OCI-LY3 (cell line): ENCODE measurements around the gene GPR150.

ENCODE experiments used
- EZH2phosphoT487 ChIP-seq: fragments of 200-600 bp; shearing (Covaris generic); IDR thresholded peaks from 2 replicates; pipeline ENCODE4 v1.6.1; 2018; ENCODE audit warnings: antibody characterized with exemption, mixed run types, low read depth
- TF ChIP-seq, protein P1 (sequence below): fragments of 200-600, 300-600 bp; sonication (generic); IDR thresholded peaks from 2 replicates; pipeline ENCODE4 v1.5.1; 2014; ENCODE audit warnings: antibody characterized with exemption, low read length, low read depth

DNA sequence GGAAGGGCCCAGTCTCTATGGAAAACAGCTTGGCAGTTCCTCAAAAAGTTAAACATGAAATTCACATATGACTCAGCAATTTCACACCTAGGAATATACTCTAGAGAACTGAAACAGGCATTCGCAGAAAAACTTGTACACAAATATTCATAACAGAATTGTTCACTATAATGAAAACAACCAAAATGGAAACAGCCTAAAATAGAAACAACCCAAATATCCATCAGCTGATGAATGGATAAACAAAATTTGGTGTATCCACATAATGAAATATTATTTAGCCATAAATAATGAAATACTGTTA, 4.8 kb upstream of the GPR150 start:
- TF ChIP-seq, protein P1, sequence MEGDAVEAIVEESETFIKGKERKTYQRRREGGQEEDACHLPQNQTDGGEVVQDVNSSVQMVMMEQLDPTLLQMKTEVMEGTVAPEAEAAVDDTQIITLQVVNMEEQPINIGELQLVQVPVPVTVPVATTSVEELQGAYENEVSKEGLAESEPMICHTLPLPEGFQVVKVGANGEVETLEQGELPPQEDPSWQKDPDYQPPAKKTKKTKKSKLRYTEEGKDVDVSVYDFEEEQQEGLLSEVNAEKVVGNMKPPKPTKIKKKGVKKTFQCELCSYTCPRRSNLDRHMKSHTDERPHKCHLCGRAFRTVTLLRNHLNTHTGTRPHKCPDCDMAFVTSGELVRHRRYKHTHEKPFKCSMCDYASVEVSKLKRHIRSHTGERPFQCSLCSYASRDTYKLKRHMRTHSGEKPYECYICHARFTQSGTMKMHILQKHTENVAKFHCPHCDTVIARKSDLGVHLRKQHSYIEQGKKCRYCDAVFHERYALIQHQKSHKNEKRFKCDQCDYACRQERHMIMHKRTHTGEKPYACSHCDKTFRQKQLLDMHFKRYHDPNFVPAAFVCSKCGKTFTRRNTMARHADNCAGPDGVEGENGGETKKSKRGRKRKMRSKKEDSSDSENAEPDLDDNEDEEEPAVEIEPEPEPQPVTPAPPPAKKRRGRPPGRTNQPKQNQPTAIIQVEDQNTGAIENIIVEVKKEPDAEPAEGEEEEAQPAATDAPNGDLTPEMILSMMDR = no peak
- no peak for TF ChIP-seq EZH2phosphoT487
